Measurements from ENCODE around the gene TPR.

DNA sequence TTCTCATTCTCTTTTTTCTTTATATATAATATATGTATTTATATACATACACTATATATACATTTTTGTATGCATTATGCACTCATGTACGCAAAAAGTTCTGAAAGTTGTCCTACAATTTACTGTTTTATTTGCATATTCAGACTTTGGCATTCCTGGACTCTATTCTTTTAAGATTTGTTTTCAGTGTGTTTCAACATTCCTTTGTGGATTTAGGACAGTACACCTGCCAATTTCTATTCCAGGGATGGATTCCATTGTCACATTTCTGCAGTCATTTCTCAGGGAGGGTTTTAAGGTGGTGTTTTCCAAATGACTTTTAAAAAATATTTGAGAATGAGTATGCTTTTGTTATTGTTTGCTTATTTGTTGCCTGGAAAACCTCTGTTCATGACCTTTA lies 76.2 kb downstream of the TPR start:
- TF ChIP-seq, protein P1, sequence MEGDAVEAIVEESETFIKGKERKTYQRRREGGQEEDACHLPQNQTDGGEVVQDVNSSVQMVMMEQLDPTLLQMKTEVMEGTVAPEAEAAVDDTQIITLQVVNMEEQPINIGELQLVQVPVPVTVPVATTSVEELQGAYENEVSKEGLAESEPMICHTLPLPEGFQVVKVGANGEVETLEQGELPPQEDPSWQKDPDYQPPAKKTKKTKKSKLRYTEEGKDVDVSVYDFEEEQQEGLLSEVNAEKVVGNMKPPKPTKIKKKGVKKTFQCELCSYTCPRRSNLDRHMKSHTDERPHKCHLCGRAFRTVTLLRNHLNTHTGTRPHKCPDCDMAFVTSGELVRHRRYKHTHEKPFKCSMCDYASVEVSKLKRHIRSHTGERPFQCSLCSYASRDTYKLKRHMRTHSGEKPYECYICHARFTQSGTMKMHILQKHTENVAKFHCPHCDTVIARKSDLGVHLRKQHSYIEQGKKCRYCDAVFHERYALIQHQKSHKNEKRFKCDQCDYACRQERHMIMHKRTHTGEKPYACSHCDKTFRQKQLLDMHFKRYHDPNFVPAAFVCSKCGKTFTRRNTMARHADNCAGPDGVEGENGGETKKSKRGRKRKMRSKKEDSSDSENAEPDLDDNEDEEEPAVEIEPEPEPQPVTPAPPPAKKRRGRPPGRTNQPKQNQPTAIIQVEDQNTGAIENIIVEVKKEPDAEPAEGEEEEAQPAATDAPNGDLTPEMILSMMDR (IDR thresholded peaks at IDR 0.05; ENCODE audit: low read depth, low read length): no peak
- TF ChIP-seq EZH2phosphoT487 (IDR thresholded peaks at IDR 0.05; ENCODE audit: low read depth): no peak
